A549 (cell line): ENCODE results near the gene SUFU.

Source experiments
- EP300 ChIP-seq, 2 experiments: fragments of >200 bp; sonication (Bioruptor Twin); formaldehyde crosslinking; IDR thresholded peaks; 2 replicates in 1 of 2; 3 replicates in 1 of 2; pipeline ENCODE4 v1.6.1; 2016 to 2017
- ESRRA ChIP-seq: fragments of 150-350 bp; IDR thresholded peaks from 2 replicates; pipeline ENCODE4 v1.6.1; 2014; ENCODE audit warnings: mild to moderate bottlenecking, low read length, borderline replicate concordance
- POLR2A ChIP-seq: IDR thresholded peaks from 2 replicates; pipeline ENCODE4 v1.6.1; 2012; ENCODE audit warnings: mild to moderate bottlenecking, low read length
- RFX5 ChIP-seq: fragments of 450-650 bp; IDR thresholded peaks from 2 replicates; pipeline ENCODE4 v1.7.1; 2014; ENCODE audit warnings: antibody characterized with exemption, mild to moderate bottlenecking, moderate library complexity
- TF ChIP-seq, protein P1 (sequence below): fragments of >200 bp; sonication (Bioruptor Twin); formaldehyde crosslinking; IDR thresholded peaks from 3 replicates; pipeline ENCODE4 v1.5.1; 2016
- TF ChIP-seq, protein P2 (sequence below): IDR thresholded peaks from 2 replicates; pipeline ENCODE4 v1.6.1; 2012
- TF ChIP-seq, protein P3 (sequence below): fragments of 450-650 bp; IDR thresholded peaks from 2 replicates; pipeline ENCODE4 v1.6.1; 2014; ENCODE audit warnings: antibody characterized with exemption

DNA sequence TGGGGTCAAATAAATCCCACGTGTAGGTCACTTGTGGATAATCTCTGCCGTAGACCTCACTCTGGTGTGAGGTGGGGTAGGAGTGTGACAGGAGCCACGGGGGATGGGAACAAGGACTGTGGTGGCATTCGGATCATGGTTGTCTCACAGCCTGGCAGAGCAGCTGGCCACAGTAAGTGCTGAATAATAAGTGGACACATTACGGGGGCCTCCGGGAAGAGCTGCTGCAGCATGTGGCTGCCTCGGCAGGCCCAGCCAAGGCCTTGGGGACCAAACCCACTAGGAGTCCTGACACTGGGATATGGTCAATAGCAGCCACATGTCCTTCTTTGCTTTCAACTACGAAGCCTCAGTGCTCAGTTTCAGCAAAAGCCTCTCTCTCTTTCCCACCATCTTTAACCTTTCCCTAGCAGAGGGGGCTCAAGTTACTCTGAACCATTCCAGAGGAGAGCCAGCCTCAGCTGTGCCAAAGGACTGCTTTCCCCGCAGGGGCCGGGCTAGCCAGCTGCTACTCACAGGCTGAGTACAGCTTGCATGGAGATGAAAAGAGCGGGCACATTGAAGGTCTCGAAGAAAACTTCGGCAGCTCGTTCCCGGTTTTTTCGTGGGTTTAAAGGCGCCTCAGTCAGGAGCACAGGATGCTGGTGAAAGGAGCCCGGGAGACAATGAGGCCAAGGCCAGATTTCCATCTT is 18.5 kb upstream of the SUFU start:
- TF ChIP-seq, protein P1, sequence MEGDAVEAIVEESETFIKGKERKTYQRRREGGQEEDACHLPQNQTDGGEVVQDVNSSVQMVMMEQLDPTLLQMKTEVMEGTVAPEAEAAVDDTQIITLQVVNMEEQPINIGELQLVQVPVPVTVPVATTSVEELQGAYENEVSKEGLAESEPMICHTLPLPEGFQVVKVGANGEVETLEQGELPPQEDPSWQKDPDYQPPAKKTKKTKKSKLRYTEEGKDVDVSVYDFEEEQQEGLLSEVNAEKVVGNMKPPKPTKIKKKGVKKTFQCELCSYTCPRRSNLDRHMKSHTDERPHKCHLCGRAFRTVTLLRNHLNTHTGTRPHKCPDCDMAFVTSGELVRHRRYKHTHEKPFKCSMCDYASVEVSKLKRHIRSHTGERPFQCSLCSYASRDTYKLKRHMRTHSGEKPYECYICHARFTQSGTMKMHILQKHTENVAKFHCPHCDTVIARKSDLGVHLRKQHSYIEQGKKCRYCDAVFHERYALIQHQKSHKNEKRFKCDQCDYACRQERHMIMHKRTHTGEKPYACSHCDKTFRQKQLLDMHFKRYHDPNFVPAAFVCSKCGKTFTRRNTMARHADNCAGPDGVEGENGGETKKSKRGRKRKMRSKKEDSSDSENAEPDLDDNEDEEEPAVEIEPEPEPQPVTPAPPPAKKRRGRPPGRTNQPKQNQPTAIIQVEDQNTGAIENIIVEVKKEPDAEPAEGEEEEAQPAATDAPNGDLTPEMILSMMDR: no peak
- TF ChIP-seq POLR2A (no peak), EP300 (IDR thresholded peaks at IDR 0.05) (no peak), RFX5 (no peak), ESRRA (no peak)
- TF ChIP-seq, protein P2, sequence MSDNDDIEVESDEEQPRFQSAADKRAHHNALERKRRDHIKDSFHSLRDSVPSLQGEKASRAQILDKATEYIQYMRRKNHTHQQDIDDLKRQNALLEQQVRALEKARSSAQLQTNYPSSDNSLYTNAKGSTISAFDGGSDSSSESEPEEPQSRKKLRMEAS: no peak
- TF ChIP-seq, protein P3, sequence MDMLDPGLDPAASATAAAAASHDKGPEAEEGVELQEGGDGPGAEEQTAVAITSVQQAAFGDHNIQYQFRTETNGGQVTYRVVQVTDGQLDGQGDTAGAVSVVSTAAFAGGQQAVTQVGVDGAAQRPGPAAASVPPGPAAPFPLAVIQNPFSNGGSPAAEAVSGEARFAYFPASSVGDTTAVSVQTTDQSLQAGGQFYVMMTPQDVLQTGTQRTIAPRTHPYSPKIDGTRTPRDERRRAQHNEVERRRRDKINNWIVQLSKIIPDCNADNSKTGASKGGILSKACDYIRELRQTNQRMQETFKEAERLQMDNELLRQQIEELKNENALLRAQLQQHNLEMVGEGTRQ: no peak
